Psoas muscle (tissue), 8 donors: ENCODE results near the gene MGAT2. TPM values are rescaled to one million over a fixed set of nuclear protein-coding genes. Genes with fewer than 3 reads are reported as not detected.

Experiments used
- ATAC-seq, 4 donors: fragments of 200-7000 bp; cut with Tn5 transposase; one replicate each; pipeline ENCODE4 v1.9.1; 2020; ENCODE audit warnings: moderate library complexity in 3 of 4, mild to moderate bottlenecking in 2 of 4
- DNase-seq, 2 donors: peaks; one replicate each; pipeline ENCODE4 v3.0.0-alpha.2; 2020
- H3K27ac ChIP-seq: fragments of 200-600 bp; one replicate; pipeline ENCODE4 v1.8.0; 2022
- H3K27me3 ChIP-seq, 3 donors: fragments of 200-600 bp in 1 of 3; one replicate each; pipeline versions ENCODE4 v1.6.1 to v1.8.0; 2013 to 2022; ENCODE audit warnings: low read length in 2 of 3, mild to moderate bottlenecking in 2 of 3, moderate library complexity in 1 of 3; ENCODE audit not compliant: insufficient read depth in 3 of 3
- H3K36me3 ChIP-seq, 2 donors: fragments of 200-600 bp in 1 of 2; one replicate each; pipeline versions ENCODE4 v1.6.1 to v1.8.0; 2013 to 2022; ENCODE audit warnings: low read depth in 1 of 2, mild to moderate bottlenecking in 1 of 2, moderate library complexity in 1 of 2; ENCODE audit not compliant: insufficient read depth in 1 of 2
- H3K4me1 ChIP-seq: fragments of 200-600 bp; one replicate; pipeline ENCODE4 v1.8.0; 2022
- H3K4me3 ChIP-seq: fragments of 200-600 bp; one replicate; pipeline ENCODE4 v1.8.0; 2022; ENCODE audit warnings: mild to moderate bottlenecking
- H3K9me3 ChIP-seq: fragments of 200-600 bp; one replicate; pipeline ENCODE4 v1.8.0; 2022
- CTCF ChIP-seq: fragments of 200-600 bp; IDR thresholded peaks from one replicate; pipeline ENCODE4 v1.8.0; 2022; ENCODE audit warnings: antibody characterized with exemption
- WGBS, 3 donors: extraction: QIAGEN DNeasy Blood & Tissue Kit; methylation state at CpG; one replicate each; pipeline versions ENCODE4 v1.1.6 to v1.1.7; 2013; 5-methylcytosine and 5-hydroxymethylcytosine counted together
- intact Hi-C, 2 donors: fragments of 100-400 bp; cut with DNase I; formaldehyde crosslinking; loops; one replicate each; pipeline versions ENCODE4 v1.11.0 to v1.14.2; 2022
- polyA plus RNA-seq, 3 donors: library from polyadenylated mRNA; stranded (reverse); fragments of 200-250 nt; gene quantifications; one replicate each; pipeline ENCODE4 v1.2.3, GENCODE V29; 2013
- total RNA-seq, 4 donors: library from RNA; stranded (reverse); fragmentation: NEBNext Ultra II Directional in 2 of 4; extraction: Animal tissue kit (Norgen Biotek cat#: 25700) in 2 of 4; gene quantifications; one replicate each; pipeline versions ENCODE4 v1.2.1 to v1.2.4, GENCODE V29; 2021 to 2023
- donor health status: healthy with polysubstance abuse.
- donor health status: DM: no; HTN: no; CAD: no; lungs with moderate emphysema.
- donor health status: Bipolar disorder and iron deficiency.
- donor health status: healthy.
- donor health status: DM: yes; HTN: yes; CAD: no.
- donor health status: DM: no; HTN: no; CAD: no.
- donor health status: DM: no; HTN: no; CAD: no.
- donor health status: DM: yes; HTN: yes; CAD: no.

MGAT2 gene
- total and polyA plus RNA-seq, 7 donors: 5.5 to 12.4 (median 9.6) TPM

GRCh38 chr14:49619730-49620129 lies 869 bp upstream of the MGAT2 start:
- no peaks in the 10 kb centered on the region for H3K27me3 ChIP-seq
- peaks cover 46% of the 10 kb centered on the region for H3K4me1 ChIP-seq
- no peaks in the 10 kb centered on the region for H3K9me3 ChIP-seq
- peaks cover 0 to 19% of the 10 kb centered on the region in 2 donors for H3K36me3 ChIP-seq
- DNase-seq (no peak), ATAC-seq (no peak)
- 1 to 2% (median 1%) methylated on average over 11 of the region's 11 CpGs for WGBS, 3 donors
- H3K4me3 ChIP-seq: peak overlapping the region; percentile 80
- TF ChIP-seq CTCF: no peak
- intact Hi-C loops: loop anchor here (5.0 to 10.0 kb wide), 2 partner anchors 32 to 495 kb away; partner anchors contain the start of genes RPS29 (in 1 of the 2) and VCPKMT (in 1 of the 2)
- peak overlapping the region; percentile 96 for H3K27ac ChIP-seq

GRCh38 chr14:49621114-49621881 lies 699 bp downstream of the MGAT2 start:
- H3K9me3 ChIP-seq: no peaks in the 10 kb centered on the region
- 4 to 5% (median 4%) methylated on average over 40 to 65 of the region's 65 CpGs for WGBS, 3 donors
- peak overlapping the region; percentile 96 for H3K27ac ChIP-seq
- intact Hi-C loops: loop anchor here (5.0 to 10.0 kb wide), 2 partner anchors 34 to 494 kb away; partner anchors contain the start of genes RPS29 (in 1 of the 2) and VCPKMT (in 1 of the 2)
- peak overlapping the region; percentile 80 for H3K4me3 ChIP-seq
- peaks cover 46% of the 10 kb centered on the region for H3K4me1 ChIP-seq
- DNase-seq: peak; percentile 82 to 91
- peak; percentile 60 to 70 (median 64) for ATAC-seq
- no peak for TF ChIP-seq CTCF
- H3K36me3 ChIP-seq: peaks cover 0 to 34% of the 10 kb centered on the region in 2 donors
- H3K27me3 ChIP-seq: no peaks in the 10 kb centered on the region

- Histone ChIP-seq H3K9me3 (no peaks in the 10 kb centered on the region), H3K27me3 (no peaks in the 10 kb centered on the region), H3K36me3 (peaks cover 0 to 40% of the 10 kb centered on the region in 2 donors), H3K4me1 (peaks cover 46% of the 10 kb centered on the region), H3K4me3 (peak overlapping the region; percentile 80), H3K27ac (peak overlapping the region; percentile 11)
- ATAC-seq (no peak), DNase-seq (no peak)
- WGBS, 3 donors: 51 to 57% (median 53%) methylated on average over 3 of the region's 3 CpGs
- TF ChIP-seq CTCF: no peak
- intact Hi-C loops: loop anchor here (5.0 to 10.0 kb wide), 2 partner anchors 35 to 493 kb away; partner anchors contain the start of genes RPS29 (in 1 of the 2) and VCPKMT (in 1 of the 2)
These were observed 1.5 kb downstream of the MGAT2 start for GRCh38 chr14:49622022-49622607.

GRCh38 chr14:49623387-49623786 lies 2.8 kb downstream of the MGAT2 start:
- H3K27ac ChIP-seq: no peak overlapping the region
- H3K27me3 ChIP-seq: no peaks in the 10 kb centered on the region
- H3K4me1 ChIP-seq: peaks cover 41% of the 10 kb centered on the region
- ATAC-seq: no peak
- no peaks in the 10 kb centered on the region for H3K9me3 ChIP-seq
- TF ChIP-seq CTCF: no peak
- peaks cover 0 to 38% of the 10 kb centered on the region in 2 donors for H3K36me3 ChIP-seq
- DNase-seq: no peak
- intact Hi-C loops: loop anchor here (5.0 to 10.0 kb wide), 2 partner anchors 36 to 491 kb away; partner anchors contain the start of genes RPS29 (in 1 of the 2) and VCPKMT (in 1 of the 2)
- H3K4me3 ChIP-seq: peak overlapping the region; percentile 80
- WGBS, 3 donors: 64 to 78% (median 73%) methylated on average over 3 of the region's 3 CpGs
